GM21360 (cell line): Measurements from ENCODE around the gene RTBDN.

Experiments
- ATAC-seq: cut with Tn5 transposase; IDR thresholded peaks from one replicate; pipeline ENCODE4 v1.9.1; 2021; ENCODE audit warnings: mild to moderate bottlenecking, moderate library complexity; ENCODE audit not compliant: unreplicated experiment

Gene RTBDN

GRCh38 chr19:12834566-12834943 is at the start of gene RTBDN:
Gene RTBDN (minus strand): TSS chr19:12834579. CDS start chr19:12829979, 4,600 bp downstream.
- ATAC-seq = no peak

GRCh38 chr19:12882589-12882988 is 48.2 kb upstream of the RTBDN start:
- ATAC-seq = no peak

GRCh38 chr19:12881172-12881808 is 46.9 kb upstream of the RTBDN start, which contains the start of gene DNASE2:
Gene DNASE2 (minus strand): TSS chr19:12881449. CDS start chr19:12881375, 74 bp downstream.
- peak; percentile 68 for ATAC-seq

- ATAC-seq = no peak
These were observed 46.3 kb upstream of the RTBDN start for GRCh38 chr19:12880551-12881171.

- no peak for ATAC-seq
These were observed 40.7 kb upstream of the RTBDN start for GRCh38 chr19:12875086-12875485.

GRCh38 chr19:12873891-12874745 is 39.7 kb upstream of the RTBDN start:
- ATAC-seq = no peak

GRCh38 chr19:12872941-12873890 is 38.8 kb upstream of the RTBDN start:
- no peak for ATAC-seq

GRCh38 chr19:12872255-12872654 is 37.9 kb upstream of the RTBDN start:
- no peak for ATAC-seq

- ATAC-seq = no peak
These were observed 37.3 kb upstream of the RTBDN start for GRCh38 chr19:12871681-12872080.

GRCh38 chr19:12868540-12869112 is 34.2 kb upstream of the RTBDN start:
- ATAC-seq = no peak

GRCh38 chr19:12867120-12868099 is 33.0 kb upstream of the RTBDN start:
- no peak for ATAC-seq

GRCh38 chr19:12866416-12867119 is 32.2 kb upstream of the RTBDN start:
- ATAC-seq = no peak

GRCh38 chr19:12865746-12866415 is 31.5 kb upstream of the RTBDN start:
- ATAC-seq = no peak

- no peak for ATAC-seq
These were observed 30.6 kb upstream of the RTBDN start for GRCh38 chr19:12864721-12865715.

GRCh38 chr19:12864143-12864542 is 29.8 kb upstream of the RTBDN start:
- ATAC-seq = no peak

GRCh38 chr19:12859546-12859945 is 25.2 kb upstream of the RTBDN start:
- ATAC-seq = no peak
